ENCODE data around the gene ALOX5AP. TPM values are rescaled to one million over a fixed set of nuclear protein-coding genes. Genes with fewer than 3 reads are reported as not detected.

The ALOX5AP gene
- total RNA-seq, 1 experiment from 2014 or later, result not detected

GRCh38 chr13:30804474-30804873 is 69.1 kb downstream of the ALOX5AP start:
- POLR2A ChIA-PET, result no interaction called here

GRCh38 chr13:30805132-30805537 is 69.8 kb downstream of the ALOX5AP start:
- Mint-ChIP-seq H3K9me3 (no peaks in the 10 kb centered on the region; the same call in 1 of the 2 replicates), H3K36me3 (no peaks in the 10 kb centered on the region), H3K4me1 (peaks cover 3% of the 10 kb centered on the region; the same call in 1 of the 2 replicates), H3K27ac (no peak overlapping the region), H3K27me3 (ENCODE audit: low read depth) (peaks cover 12% of the 10 kb centered on the region; the same call in 1 of the 2 replicates), H3K4me3 (no peak overlapping the region)
- CTCF ChIA-PET, result interaction anchor here (0.8 to 3.0 kb wide), 9 partner anchors 13 to 244 kb away, joined by 3 to 22 read pairs (median 5); no protein-coding TSS in a partner anchor
- POLR2A ChIA-PET, result no interaction called here
- ATAC-seq (no peak), DNase-seq (ENCODE audit: low spot score) (no peak)
- no peak for TF ChIP-seq FOXP4 (CRISPR knock-in tag; IDR thresholded peaks at IDR 0.05)
- TF ChIP-seq STAT6 (CRISPR knock-in tag; conservative IDR thresholded peaks at IDR 0.05; ENCODE audit: low read depth), result no peak
- no peak for TF ChIP-seq PREB (CRISPR knock-in tag; IDR thresholded peaks at IDR 0.05; ENCODE audit: borderline replicate concordance)
- TF ChIP-seq RORB (CRISPR knock-in tag; IDR thresholded peaks at IDR 0.05), result no peak
- no peak for TF ChIP-seq MAX (CRISPR knock-in tag; IDR thresholded peaks at IDR 0.05)
- TF ChIP-seq FOXK1 (CRISPR knock-in tag; IDR thresholded peaks at IDR 0.05), result no peak
- no peak for TF ChIP-seq ZNF263 (CRISPR knock-in tag; IDR thresholded peaks at IDR 0.05; ENCODE audit: low read depth)
- TF ChIP-seq KAT7 (CRISPR knock-in tag; IDR thresholded peaks at IDR 0.05; ENCODE audit: borderline replicate concordance), result no peak
- no peak for TF ChIP-seq TEAD1 (CRISPR knock-in tag; IDR thresholded peaks at IDR 0.05)
- TF ChIP-seq ZBTB21 (CRISPR knock-in tag; IDR thresholded peaks at IDR 0.05; ENCODE audit: borderline replicate concordance), result no peak
- TF ChIP-seq AR (CRISPR knock-in tag; IDR thresholded peaks at IDR 0.05), result no peak
- TF ChIP-seq ATF2 (CRISPR knock-in tag; IDR thresholded peaks at IDR 0.05; ENCODE audit: borderline replicate concordance, low read depth), result no peak

More at GRCh38 chr13:30804474-30804873, 69.1 kb downstream of the ALOX5AP start:
- TF ChIP-seq SP1 (CRISPR knock-in tag; conservative IDR thresholded peaks at IDR 0.05) (no peak), NR3C1 (CRISPR knock-in tag; conservative IDR thresholded peaks at IDR 0.05; ENCODE audit: low read depth) (no peak), JUN (CRISPR knock-in tag; IDR thresholded peaks at IDR 0.05) (no peak), USF2 (CRISPR knock-in tag; IDR thresholded peaks at IDR 0.05) (no peak), ZNF138 (CRISPR knock-in tag; conservative IDR thresholded peaks at IDR 0.05) (no peak), CTCF (IDR thresholded peaks at IDR 0.05) (no peak), FOXJ3 (CRISPR knock-in tag; IDR thresholded peaks at IDR 0.05; ENCODE audit: borderline replicate concordance) (no peak), ZNF671 (CRISPR knock-in tag; IDR thresholded peaks at IDR 0.05) (no peak), TEAD1 (CRISPR knock-in tag; IDR thresholded peaks at IDR 0.05) (no peak), EMX1 (CRISPR knock-in tag; IDR thresholded peaks at IDR 0.05) (no peak)
- Mint-ChIP-seq H3K27ac (no peak overlapping the region), H3K9me3 (no peaks in the 10 kb centered on the region; the same call in 1 of the 2 replicates), H3K36me3 (no peaks in the 10 kb centered on the region), H3K4me1 (peaks cover 9% of the 10 kb centered on the region), H3K27me3 (ENCODE audit: low read depth) (peaks cover 12% of the 10 kb centered on the region; the same call in 1 of the 2 replicates), H3K4me3 (no peak overlapping the region)
- CTCF ChIA-PET, result interaction anchor here (0.6 to 3.0 kb wide), 8 partner anchors 12 to 1343 kb away, joined by 3 to 22 read pairs (median 6); no protein-coding TSS in a partner anchor
- DNase-seq (ENCODE audit: low spot score) (no peak), ATAC-seq (no peak)
